ENCODE measurements around the gene SEPTIN3. TPM values are rescaled to one million over a fixed set of nuclear protein-coding genes. Genes with fewer than 3 reads are reported as not detected.
"Not testable (repeated sequence)": the region's sequence is repeated elsewhere in the genome, so short reads cannot be mapped to it uniquely, and the experiment has no call there.

The SEPTIN3 gene
- total RNA-seq, 1 experiment from 2014 or later, result 1.5 TPM

- no peak for DNase-seq
- no TSS peak for BruUV-seq (replicated peaks)
- no peaks in the 10 kb centered on the region for H3K9me2 ChIP-seq (ENCODE audit: insufficient read depth)
- CTCF ChIA-PET, result no interaction called here
- POLR2A ChIA-PET (ENCODE audit: unreplicated experiment), result no interaction called here
- no peaks in the 10 kb centered on the region for H3K36me3 ChIP-seq (ENCODE audit: low read depth)
- no peaks in the 10 kb centered on the region for H4K20me1 ChIP-seq (ENCODE audit: insufficient read depth)
- peaks cover 18% of the 10 kb centered on the region for H3K4me1 ChIP-seq (replicated peaks; ENCODE audit: insufficient read depth)
- H3K27ac ChIP-seq, result no peak overlapping the region
- TF ChIP-seq CTCF (conservative IDR thresholded peaks at IDR 0.05) (no peak), EZH2 (IDR thresholded peaks at IDR 0.05; ENCODE audit: low read depth) (no peak)
- H3K9me3 ChIP-seq (ENCODE audit: insufficient read depth, low read depth), result no peaks in the 10 kb centered on the region
- H3K4me3 ChIP-seq, result no peak overlapping the region
- H3K79me2 ChIP-seq (ENCODE audit: low read depth), result peaks cover 19% of the 10 kb centered on the region
- H2AFZ ChIP-seq, result no peak overlapping the region
- intact Hi-C loops (cut with micrococcal nuclease; ENCODE audit: unreplicated experiment), result loop anchor here (5.0 to 10.0 kb wide), 2 partner anchors 127 to 406 kb away; partner anchors contain the start of genes NAGA, PHETA2, POLR3H and SMDT1
- H3F3A ChIP-seq (ENCODE audit: insufficient read depth, low read depth), result peaks cover 7% of the 10 kb centered on the region
- H3K27me3 ChIP-seq (ENCODE audit: insufficient read depth, low read depth), result no peaks in the 10 kb centered on the region
- peak overlapping the region; percentile 88 for H3K4me2 ChIP-seq
Observed at GRCh38 chr22:41948142-41948541, 21.1 kb upstream of the SEPTIN3 start.

GRCh38 chr22:41948928-41949296, 20.3 kb upstream of the SEPTIN3 start:
- POLR2A ChIA-PET (ENCODE audit: unreplicated experiment); H3K36me3 ChIP-seq (ENCODE audit: low read depth); H3K9me3 ChIP-seq (ENCODE audit: insufficient read depth, low read depth); H4K20me1 ChIP-seq (ENCODE audit: insufficient read depth); H3K27ac ChIP-seq; CTCF ChIA-PET; H2AFZ ChIP-seq; H3K27me3 ChIP-seq (ENCODE audit: insufficient read depth, low read depth); H3K4me2 ChIP-seq; DNase-seq; H3K9me2 ChIP-seq (ENCODE audit: insufficient read depth); H3F3A ChIP-seq (ENCODE audit: insufficient read depth, low read depth); BruUV-seq (replicated peaks); H3K4me3 ChIP-seq: not testable (repeated sequence)
- intact Hi-C loops (cut with micrococcal nuclease; ENCODE audit: unreplicated experiment), result loop anchor here (5.0 to 10.0 kb wide), 2 partner anchors 126 to 407 kb away; partner anchors contain the start of genes NAGA, PHETA2, POLR3H and SMDT1
- Histone ChIP-seq H3K4me1 (replicated peaks; ENCODE audit: insufficient read depth) (peaks cover 18% of the 10 kb centered on the region), H3K79me2 (ENCODE audit: low read depth) (peaks cover 19% of the 10 kb centered on the region)

GRCh38 chr22:41949297-41949965, 19.8 kb upstream of the SEPTIN3 start:
- Histone ChIP-seq H2AFZ (no peak overlapping the region), H3F3A (ENCODE audit: insufficient read depth, low read depth) (peaks cover 5% of the 10 kb centered on the region), H3K79me2 (ENCODE audit: low read depth) (peaks cover 18% of the 10 kb centered on the region), H3K27me3 (ENCODE audit: insufficient read depth, low read depth) (no peaks in the 10 kb centered on the region), H3K27ac (no peak overlapping the region), H3K4me1 (replicated peaks; ENCODE audit: insufficient read depth) (peaks cover 18% of the 10 kb centered on the region), H3K4me3 (no peak overlapping the region), H3K9me3 (ENCODE audit: insufficient read depth, low read depth) (no peaks in the 10 kb centered on the region), H4K20me1 (ENCODE audit: insufficient read depth) (no peaks in the 10 kb centered on the region), H3K36me3 (ENCODE audit: low read depth) (no peaks in the 10 kb centered on the region), H3K4me2 (no peak overlapping the region), H3K9me2 (ENCODE audit: insufficient read depth) (no peaks in the 10 kb centered on the region)
- ChIA-PET CTCF (no interaction called here), POLR2A (ENCODE audit: unreplicated experiment) (no interaction called here)
- no TSS peak for BruUV-seq (replicated peaks)
- intact Hi-C loops (cut with micrococcal nuclease; ENCODE audit: unreplicated experiment), result loop anchor here (5.0 to 10.0 kb wide), 2 partner anchors 125 to 407 kb away; partner anchors contain the start of genes NAGA, PHETA2, POLR3H and SMDT1
- DNase-seq, result no peak
- TF ChIP-seq EZH2 (IDR thresholded peaks at IDR 0.05; ENCODE audit: low read depth) (no peak), CTCF (conservative IDR thresholded peaks at IDR 0.05) (no peak)
